Prostate gland (tissue), 2 donors: ENCODE measurements around the gene CRIP2.

Experiments used
- POLR2A ChIP-seq: fragments of 450-650 bp; IDR thresholded peaks from one replicate; pipeline ENCODE4 v1.6.1; 2016; ENCODE audit warnings: antibody characterized with exemption, mild to moderate bottlenecking
- TF ChIP-seq, protein P1 (sequence below), 4 experiments: fragments of 200-600 bp in 2 of 4; fragments of 450-650 bp in 2 of 4; sonication (generic) in 2 of 4; IDR thresholded peaks; 1 replicate in 3 of 4; 2 replicates in 1 of 4; pipeline ENCODE4 v1.5.1; 2016 to 2019; ENCODE audit warnings: antibody characterized with exemption in 4 of 4, mild to moderate bottlenecking in 2 of 4, moderate library complexity in 2 of 4

DNA sequence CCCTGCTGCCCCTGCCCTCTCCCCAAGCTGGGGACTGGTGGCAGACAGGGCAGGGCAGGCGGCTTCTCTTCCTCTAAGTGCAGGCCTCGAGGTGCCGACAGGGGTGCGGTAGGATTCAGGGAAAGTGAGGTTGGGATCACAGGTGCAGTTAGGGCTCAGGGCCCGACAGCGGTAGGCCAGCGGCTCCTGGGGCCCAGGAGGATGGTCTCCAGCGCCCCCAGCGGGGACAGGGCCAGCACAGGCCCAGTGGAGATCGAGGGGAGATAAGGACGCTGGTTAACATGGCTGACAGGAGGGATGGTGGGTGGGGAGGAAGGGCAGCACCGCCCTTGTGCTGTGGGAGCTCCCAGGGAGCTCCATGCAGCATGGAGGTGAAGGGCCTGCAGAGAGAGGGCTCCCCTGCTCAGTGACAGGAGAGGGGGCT is 11.1 kb downstream of the CRIP2 start:
- TF ChIP-seq, protein P1, sequence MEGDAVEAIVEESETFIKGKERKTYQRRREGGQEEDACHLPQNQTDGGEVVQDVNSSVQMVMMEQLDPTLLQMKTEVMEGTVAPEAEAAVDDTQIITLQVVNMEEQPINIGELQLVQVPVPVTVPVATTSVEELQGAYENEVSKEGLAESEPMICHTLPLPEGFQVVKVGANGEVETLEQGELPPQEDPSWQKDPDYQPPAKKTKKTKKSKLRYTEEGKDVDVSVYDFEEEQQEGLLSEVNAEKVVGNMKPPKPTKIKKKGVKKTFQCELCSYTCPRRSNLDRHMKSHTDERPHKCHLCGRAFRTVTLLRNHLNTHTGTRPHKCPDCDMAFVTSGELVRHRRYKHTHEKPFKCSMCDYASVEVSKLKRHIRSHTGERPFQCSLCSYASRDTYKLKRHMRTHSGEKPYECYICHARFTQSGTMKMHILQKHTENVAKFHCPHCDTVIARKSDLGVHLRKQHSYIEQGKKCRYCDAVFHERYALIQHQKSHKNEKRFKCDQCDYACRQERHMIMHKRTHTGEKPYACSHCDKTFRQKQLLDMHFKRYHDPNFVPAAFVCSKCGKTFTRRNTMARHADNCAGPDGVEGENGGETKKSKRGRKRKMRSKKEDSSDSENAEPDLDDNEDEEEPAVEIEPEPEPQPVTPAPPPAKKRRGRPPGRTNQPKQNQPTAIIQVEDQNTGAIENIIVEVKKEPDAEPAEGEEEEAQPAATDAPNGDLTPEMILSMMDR (IDR thresholded peaks at IDR 0.05) = no peak
- TF ChIP-seq POLR2A = no peak
